SH-SY5Y (cell line): ENCODE measurements around the gene ESRRA.

Experiments
- GATA2 ChIP-seq: IDR thresholded peaks from 2 replicates; pipeline ENCODE4 v1.6.1; 2011; ENCODE audit warnings: mild to moderate bottlenecking, low read depth, low read length
- GATA3 ChIP-seq: IDR thresholded peaks from 2 replicates; pipeline ENCODE4 v1.6.1; 2011; ENCODE audit warnings: low read depth, mild to moderate bottlenecking, low read length, moderate library complexity

GRCh38 chr11:64281957-64282770, 23.2 kb upstream of the ESRRA start:
- TF ChIP-seq GATA3 (no peak), GATA2 (no peak)
